Neural cell (in vitro differentiated cells): ENCODE results near the gene FAM227B.

Experiments used
- EP300 ChIP-seq: fragments of 450-650 bp; conservative IDR thresholded peaks from 2 replicates; pipeline ENCODE4 v1.6.1; 2014; ENCODE audit warnings: antibody characterized with exemption, mild to moderate bottlenecking, moderate library complexity; ENCODE audit not compliant: poor library complexity, severe bottlenecking
- POLR2AphosphoS5 ChIP-seq: IDR thresholded peaks from 2 replicates; pipeline ENCODE4 v1.6.1; 2012
- RAD21 ChIP-seq: fragments of 450-650 bp; conservative IDR thresholded peaks from 2 replicates; pipeline ENCODE4 v1.6.1; 2014; ENCODE audit warnings: antibody characterized with exemption, mild to moderate bottlenecking, moderate library complexity
- TAF1 ChIP-seq: IDR thresholded peaks from 2 replicates; pipeline ENCODE4 v1.6.1; 2012; ENCODE audit warnings: low read depth
- TF ChIP-seq, protein P1 (sequence below): fragments of 450-650 bp; IDR thresholded peaks from 2 replicates; pipeline ENCODE4 v1.5.1; 2014; ENCODE audit warnings: antibody characterized with exemption, mild to moderate bottlenecking, moderate library complexity; ENCODE audit not compliant: poor library complexity, severe bottlenecking

DNA sequence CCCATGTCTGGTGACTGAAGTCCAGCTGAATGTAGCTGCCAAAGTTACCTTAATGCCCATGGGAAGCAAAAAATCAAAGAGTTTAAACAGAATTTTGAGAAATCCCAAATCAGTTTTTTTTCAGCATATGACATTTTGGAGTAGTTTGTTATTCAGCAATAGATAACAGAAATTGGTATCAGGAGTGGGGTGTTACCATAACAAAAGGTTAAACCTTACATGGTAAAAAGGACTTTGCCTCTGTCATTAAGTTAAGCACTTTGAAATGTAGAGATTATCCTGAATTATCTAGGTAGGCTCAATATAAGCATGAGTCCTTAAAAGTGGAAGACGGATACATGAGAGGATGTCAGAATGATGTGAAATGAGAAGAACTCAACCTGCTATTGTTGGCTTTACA is 32.3 kb upstream of the FAM227B start:
- TF ChIP-seq RAD21: no peak
- TF ChIP-seq POLR2AphosphoS5: no peak
- TF ChIP-seq, protein P1, sequence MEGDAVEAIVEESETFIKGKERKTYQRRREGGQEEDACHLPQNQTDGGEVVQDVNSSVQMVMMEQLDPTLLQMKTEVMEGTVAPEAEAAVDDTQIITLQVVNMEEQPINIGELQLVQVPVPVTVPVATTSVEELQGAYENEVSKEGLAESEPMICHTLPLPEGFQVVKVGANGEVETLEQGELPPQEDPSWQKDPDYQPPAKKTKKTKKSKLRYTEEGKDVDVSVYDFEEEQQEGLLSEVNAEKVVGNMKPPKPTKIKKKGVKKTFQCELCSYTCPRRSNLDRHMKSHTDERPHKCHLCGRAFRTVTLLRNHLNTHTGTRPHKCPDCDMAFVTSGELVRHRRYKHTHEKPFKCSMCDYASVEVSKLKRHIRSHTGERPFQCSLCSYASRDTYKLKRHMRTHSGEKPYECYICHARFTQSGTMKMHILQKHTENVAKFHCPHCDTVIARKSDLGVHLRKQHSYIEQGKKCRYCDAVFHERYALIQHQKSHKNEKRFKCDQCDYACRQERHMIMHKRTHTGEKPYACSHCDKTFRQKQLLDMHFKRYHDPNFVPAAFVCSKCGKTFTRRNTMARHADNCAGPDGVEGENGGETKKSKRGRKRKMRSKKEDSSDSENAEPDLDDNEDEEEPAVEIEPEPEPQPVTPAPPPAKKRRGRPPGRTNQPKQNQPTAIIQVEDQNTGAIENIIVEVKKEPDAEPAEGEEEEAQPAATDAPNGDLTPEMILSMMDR: no peak
- TF ChIP-seq TAF1: no peak
- TF ChIP-seq EP300: no peak
